Sciatic nerve (tissue), 2 donors: ENCODE results near the gene PCDH15. TPM values are rescaled to one million over a fixed set of nuclear protein-coding genes. Genes with fewer than 3 reads are reported as not detected.
"Not testable (repeated sequence)": the region's sequence is repeated elsewhere in the genome, so short reads cannot be mapped to it uniquely, and the experiment has no call there.

Experiments
- ATAC-seq: fragments of 200-7000 bp; cut with Tn5 transposase; one replicate; pipeline ENCODE4 v1.9.1; 2020; ENCODE audit warnings: mild to moderate bottlenecking, moderate library complexity
- DNase-seq: peaks from one replicate; pipeline ENCODE4 v3.0.0-alpha.2; 2020; ENCODE audit warnings: low spot score
- intact Hi-C: fragments of 100-400 bp; cut with DNase I; formaldehyde crosslinking; loops from one replicate; pipeline ENCODE4 v1.14.2; 2022
- total RNA-seq: library from RNA; stranded (reverse); fragmentation: NEBNext Ultra II Directional; extraction: Animal tissue kit (Norgen Biotek cat#: 25700); gene quantifications from one replicate; pipeline ENCODE4 v1.2.1, GENCODE V29; 2021
- donor health status: DM: no; HTN: no; CAD: no.
- donor health status: DM: no; HTN: no; CAD: no.

PCDH15 gene
- total RNA-seq, 1 donor from 2014 or later, result 0.09 TPM

- intact Hi-C loops, result no loop called here
- DNase-seq, result no peak
- ATAC-seq, result peak; percentile 32
Observed at GRCh38 chr10:54469587-54470323, 331.3 kb downstream of the PCDH15 start.

GRCh38 chr10:54454271-54454670 is 346.8 kb downstream of the PCDH15 start:
- intact Hi-C loops, result no loop called here
- ATAC-seq, result no peak
- no peak for DNase-seq

GRCh38 chr10:54449056-54449455 is 352.0 kb downstream of the PCDH15 start:
- ATAC-seq (no peak), DNase-seq (no peak)
- intact Hi-C loops, result no loop called here

GRCh38 chr10:54444170-54444569 is 356.9 kb downstream of the PCDH15 start:
- DNase-seq (no peak), ATAC-seq (no peak)
- intact Hi-C loops, result no loop called here

GRCh38 chr10:54441275-54441674 is 359.8 kb downstream of the PCDH15 start:
- DNase-seq (no peak), ATAC-seq (no peak)
- intact Hi-C loops, result no loop called here

GRCh38 chr10:54434782-54435181 is 366.2 kb downstream of the PCDH15 start:
- no peak for ATAC-seq
- intact Hi-C loops, result no loop called here
- DNase-seq, result no peak

GRCh38 chr10:54415483-54415882 is 385.5 kb downstream of the PCDH15 start:
- DNase-seq, result no peak
- no peak for ATAC-seq
- intact Hi-C loops, result no loop called here

- no peak for DNase-seq
- intact Hi-C loops, result no loop called here
- no peak for ATAC-seq
Observed at GRCh38 chr10:54402576-54402975, 398.5 kb downstream of the PCDH15 start.

GRCh38 chr10:54396031-54396430 is 405.0 kb downstream of the PCDH15 start:
- no peak for DNase-seq
- ATAC-seq, result no peak
- intact Hi-C loops, result no loop called here

GRCh38 chr10:54394598-54394997 is 406.4 kb downstream of the PCDH15 start:
- intact Hi-C loops, ATAC-seq, DNase-seq: not testable (repeated sequence)

- ATAC-seq, result no peak
- intact Hi-C loops, result no loop called here
- no peak for DNase-seq
Observed at GRCh38 chr10:54372179-54372578, 428.9 kb downstream of the PCDH15 start.

GRCh38 chr10:54368984-54369383 is 432.0 kb downstream of the PCDH15 start:
- intact Hi-C loops, result no loop called here
- DNase-seq (no peak), ATAC-seq (no peak)

- DNase-seq (no peak), ATAC-seq (no peak)
- intact Hi-C loops, result no loop called here
Observed at GRCh38 chr10:54363390-54363789, 437.6 kb downstream of the PCDH15 start.

- DNase-seq (no peak), ATAC-seq (no peak)
- intact Hi-C loops, result no loop called here
Observed at GRCh38 chr10:54342058-54342457, 459.0 kb downstream of the PCDH15 start.

GRCh38 chr10:54335296-54335695 is 465.7 kb downstream of the PCDH15 start:
- ATAC-seq (no peak), DNase-seq (no peak)
- intact Hi-C loops, result no loop called here

- intact Hi-C loops, result no loop called here
- ATAC-seq (no peak), DNase-seq (no peak)
Observed at GRCh38 chr10:54319341-54319740, 481.7 kb downstream of the PCDH15 start.

GRCh38 chr10:54318470-54318869 is 482.6 kb downstream of the PCDH15 start:
- intact Hi-C loops, result no loop called here
- DNase-seq (no peak), ATAC-seq (no peak)

- ATAC-seq, result no peak
- intact Hi-C loops, result no loop called here
- no peak for DNase-seq
Observed at GRCh38 chr10:54314430-54314829, 486.6 kb downstream of the PCDH15 start.

- DNase-seq, result no peak
- ATAC-seq, result no peak
- intact Hi-C loops, result no loop called here
Observed at GRCh38 chr10:54284526-54285193, 516.4 kb downstream of the PCDH15 start.

- intact Hi-C loops, result no loop called here
- DNase-seq, result no peak
- no peak for ATAC-seq
Observed at GRCh38 chr10:54282012-54282411, 519.0 kb downstream of the PCDH15 start.

GRCh38 chr10:54266395-54266794 is 534.6 kb downstream of the PCDH15 start:
- intact Hi-C loops, result no loop called here
- DNase-seq (no peak), ATAC-seq (no peak)
